Fibroblast of skin of right quadriceps (primary cell): ENCODE measurements around the gene FBLIM1.

ENCODE experiments used
- DNase-seq: peaks from one replicate; pipeline ENCODE4 v3.0.0-alpha.2; 2013

The FBLIM1 gene

GRCh38 chr1:15758343-15758931 lies at the start of gene FBLIM1:
Gene FBLIM1 (plus strand): TSS chr1:15758795. CDS start chr1:15764984, 6,189 bp downstream.
- peak; percentile 51 for DNase-seq

GRCh38 chr1:15709226-15709625 lies 49.4 kb upstream of the FBLIM1 start:
- no peak for DNase-seq

- no peak for DNase-seq
These were observed 46.4 kb upstream of the FBLIM1 start for GRCh38 chr1:15712168-15712567.

GRCh38 chr1:15714406-15715136 lies 44.0 kb upstream of the FBLIM1 start:
- DNase-seq, result no peak

- DNase-seq, result no peak
These were observed 41.0 kb upstream of the FBLIM1 start for GRCh38 chr1:15717418-15718125.

GRCh38 chr1:15718199-15718601 lies 40.4 kb upstream of the FBLIM1 start:
- no peak for DNase-seq

- no peak for DNase-seq
These were observed 39.0 kb upstream of the FBLIM1 start for GRCh38 chr1:15719381-15720120.

GRCh38 chr1:15720861-15721260 lies 37.7 kb upstream of the FBLIM1 start:
- no peak for DNase-seq

- no peak for DNase-seq
These were observed 36.2 kb upstream of the FBLIM1 start for GRCh38 chr1:15722411-15722810.

- DNase-seq, result no peak
These were observed 35.6 kb upstream of the FBLIM1 start for GRCh38 chr1:15722836-15723532.

- no peak for DNase-seq
These were observed 34.9 kb upstream of the FBLIM1 start for GRCh38 chr1:15723631-15724246.

GRCh38 chr1:15724949-15725880 lies 33.4 kb upstream of the FBLIM1 start:
- DNase-seq, result no peak

- DNase-seq, result no peak
These were observed 32.1 kb upstream of the FBLIM1 start for GRCh38 chr1:15726508-15726907.

GRCh38 chr1:15727021-15727420 lies 31.6 kb upstream of the FBLIM1 start:
- DNase-seq, result no peak

- DNase-seq, result no peak
These were observed 31.2 kb upstream of the FBLIM1 start for GRCh38 chr1:15727424-15727823.

GRCh38 chr1:15727866-15728534 lies 30.6 kb upstream of the FBLIM1 start:
- no peak for DNase-seq

- no peak for DNase-seq
These were observed 29.5 kb upstream of the FBLIM1 start for GRCh38 chr1:15728937-15729657.

GRCh38 chr1:15730423-15730822 lies 28.2 kb upstream of the FBLIM1 start:
- DNase-seq, result no peak

- DNase-seq, result no peak
These were observed 27.7 kb upstream of the FBLIM1 start for GRCh38 chr1:15730936-15731335.
